ENCODE measurements around the gene NISCH.

The NISCH gene

GRCh38 chr3:52436500-52437149, 18.8 kb upstream of the NISCH start:
- no peak for DNase-seq

GRCh38 chr3:52437326-52438103, 17.9 kb upstream of the NISCH start:
- no peak for DNase-seq

- DNase-seq: no peak
These were observed 17.4 kb upstream of the NISCH start for GRCh38 chr3:52438104-52438376.

GRCh38 chr3:52438579-52439425, 16.6 kb upstream of the NISCH start:
- no peak for DNase-seq

GRCh38 chr3:52439426-52440248, 15.8 kb upstream of the NISCH start:
- no peak for DNase-seq

- DNase-seq: no peak
These were observed 15.2 kb upstream of the NISCH start for GRCh38 chr3:52440249-52440551.

- no peak for DNase-seq
These were observed 14.7 kb upstream of the NISCH start for GRCh38 chr3:52440671-52441070.

GRCh38 chr3:52441091-52441771, 14.2 kb upstream of the NISCH start:
- no peak for DNase-seq

GRCh38 chr3:52441772-52442332, 13.6 kb upstream of the NISCH start:
- DNase-seq: no peak

GRCh38 chr3:52442409-52443267, 12.8 kb upstream of the NISCH start:
- no peak for DNase-seq

GRCh38 chr3:52443268-52443610, 12.2 kb upstream of the NISCH start:
- DNase-seq: no peak

GRCh38 chr3:52443791-52444687, 11.4 kb upstream of the NISCH start:
- DNase-seq: no peak

GRCh38 chr3:52444860-52445793, 10.3 kb upstream of the NISCH start, which contains the start of gene SEMA3G:
SEMA3G (minus strand) TSS chr3:52445103; CDS start chr3:52445027, 76 bp downstream.
- peak; percentile 73 to 82 for DNase-seq

GRCh38 chr3:52446042-52446441, 9.4 kb upstream of the NISCH start:
- no peak for DNase-seq

- peak; percentile 72 to 83 for DNase-seq
These were observed 8.5 kb upstream of the NISCH start for GRCh38 chr3:52446631-52447511.

- no peak for DNase-seq
These were observed 7.7 kb upstream of the NISCH start for GRCh38 chr3:52447512-52448355.
